HG03469 (cell line): ENCODE data around the gene EXOC4.
"Not testable (repeated sequence)": the region's sequence is repeated elsewhere in the genome, so short reads cannot be mapped to it uniquely, and the experiment has no call there.

ENCODE experiments used
- ATAC-seq: cut with Tn5 transposase; IDR thresholded peaks from one replicate; pipeline ENCODE4 v1.9.1; 2021; ENCODE audit warnings: mild to moderate bottlenecking, moderate library complexity, moderate number of reproducible peaks; ENCODE audit not compliant: unreplicated experiment

EXOC4 gene

DNA sequence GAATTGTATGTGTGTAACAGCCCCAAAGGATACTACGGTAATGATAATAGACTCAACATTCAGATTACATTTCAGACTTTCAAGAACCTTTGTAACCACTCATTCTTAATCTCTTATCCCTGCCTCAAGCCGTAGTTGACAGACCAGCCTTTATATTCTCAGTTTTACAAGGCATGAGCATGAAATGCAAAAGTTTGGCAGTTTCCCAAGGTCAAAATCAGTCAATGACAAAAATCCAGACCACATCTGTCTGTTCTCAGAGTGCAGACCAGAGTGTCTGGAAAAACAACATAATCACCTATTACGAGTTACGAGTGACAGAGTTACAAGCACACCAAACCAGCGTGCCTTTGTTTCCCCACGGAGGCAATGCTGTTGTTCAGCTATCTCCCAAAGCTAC is 695.7 kb downstream of the EXOC4 start:
- ATAC-seq, result no peak

GRCh38 chr7:133950855-133951254 is 698.0 kb downstream of the EXOC4 start:
- ATAC-seq, result no peak

DNA sequence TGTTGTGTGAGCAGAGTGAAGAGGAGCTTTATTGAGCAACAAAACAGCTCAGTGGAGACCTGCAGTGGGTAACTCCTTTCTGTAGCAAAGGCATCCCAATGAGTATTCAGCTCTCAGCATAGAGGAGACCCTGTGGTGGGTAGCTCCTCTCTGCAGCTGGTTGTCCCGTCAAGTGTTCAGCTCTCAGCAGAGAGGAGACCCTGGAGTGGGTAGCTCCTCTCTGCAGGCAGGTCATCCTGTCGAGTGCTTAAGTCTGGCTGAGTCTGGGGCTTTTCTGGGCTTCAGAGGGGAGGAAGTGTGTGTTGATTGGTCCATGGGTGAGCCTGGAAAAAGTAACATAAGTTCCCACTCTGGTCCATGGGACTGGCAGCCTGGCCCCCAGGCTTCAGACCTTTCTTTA is 702.3 kb downstream of the EXOC4 start:
- no peak for ATAC-seq

- no peak for ATAC-seq
Observed at GRCh38 chr7:133957845-133958244, 705.0 kb downstream of the EXOC4 start.

DNA sequence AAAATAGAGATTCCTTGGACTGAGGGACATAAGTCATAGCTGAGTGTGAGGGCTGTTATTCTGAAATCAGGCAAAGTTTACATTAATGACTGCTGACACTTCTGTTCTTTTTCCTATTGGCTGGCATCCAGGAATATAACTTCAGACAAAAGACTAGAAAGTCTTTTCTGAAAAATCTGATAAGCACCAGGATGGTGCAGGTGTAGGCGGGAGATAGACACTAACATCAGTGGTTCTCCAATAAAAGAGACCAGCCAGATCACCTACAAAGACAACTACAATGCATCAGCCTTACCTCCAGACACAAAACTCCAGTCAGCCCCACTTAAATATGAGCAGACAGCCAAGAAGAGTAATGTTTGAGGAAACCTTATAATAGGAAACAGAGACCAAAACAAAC is 705.9 kb downstream of the EXOC4 start:
- no peak for ATAC-seq

DNA sequence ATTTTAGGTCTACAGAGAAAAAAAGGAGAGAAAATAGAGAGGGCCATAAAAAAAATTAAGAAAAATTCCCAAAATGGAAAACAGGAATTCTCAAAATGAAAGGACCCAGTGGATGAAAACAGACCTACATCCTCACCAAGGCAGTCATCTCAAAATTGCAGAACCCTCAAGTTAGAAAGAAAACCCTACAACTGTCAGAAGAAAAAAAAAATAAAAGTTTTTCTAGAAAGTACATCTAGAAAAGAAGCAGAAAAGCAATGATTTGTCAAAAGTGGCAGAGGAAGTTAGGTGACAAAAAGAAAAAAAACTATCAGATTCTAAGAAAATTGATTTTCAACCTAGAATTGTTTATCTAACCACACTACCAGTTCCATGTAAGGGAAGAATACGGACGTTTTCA is 706.6 kb downstream of the EXOC4 start:
- ATAC-seq, result no peak

GRCh38 chr7:133961724-133962123 is 708.8 kb downstream of the EXOC4 start:
- ATAC-seq, result no peak

DNA sequence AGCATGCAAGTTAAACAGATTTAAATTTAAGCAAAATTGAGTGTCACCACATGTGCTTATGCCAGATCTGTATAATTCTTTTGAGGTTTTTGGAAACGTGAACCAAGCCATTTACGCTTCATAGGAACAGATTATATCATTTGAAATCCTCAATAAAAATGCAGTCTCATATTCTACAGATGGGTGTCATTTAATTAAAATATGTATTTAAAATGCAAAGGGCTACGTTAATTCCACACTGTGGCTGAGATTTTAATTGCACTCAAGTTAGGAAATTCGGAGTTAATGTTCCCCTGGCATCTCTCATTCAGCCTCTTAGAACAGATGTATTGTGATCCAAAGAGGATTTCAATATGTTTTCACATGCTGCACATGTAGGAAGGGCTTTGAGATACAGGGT is 709.8 kb downstream of the EXOC4 start:
- no peak for ATAC-seq

DNA sequence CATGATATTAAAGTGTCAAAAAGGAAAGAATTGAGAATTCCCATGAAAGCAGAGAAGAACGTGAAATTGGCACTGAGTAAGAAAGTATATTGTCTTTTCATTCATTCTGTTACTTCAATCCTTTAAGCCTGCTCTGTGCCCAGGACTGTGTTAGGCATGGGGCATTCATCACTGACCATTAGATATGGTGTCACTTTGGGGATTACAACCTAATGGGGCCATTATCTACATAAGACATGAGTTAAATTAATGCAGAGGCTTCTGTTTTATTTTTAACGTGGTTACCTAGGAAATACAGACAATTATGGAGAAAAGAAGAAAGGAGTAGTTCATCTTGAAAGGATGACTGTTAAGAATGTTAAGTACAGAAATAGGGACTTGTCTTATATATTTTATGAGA is 710.8 kb downstream of the EXOC4 start:
- ATAC-seq, result no peak

- no peak for ATAC-seq
Observed at GRCh38 chr7:133971625-133972024, 718.7 kb downstream of the EXOC4 start.

- ATAC-seq, result no peak
Observed at GRCh38 chr7:133973710-133974109, 720.8 kb downstream of the EXOC4 start.

DNA sequence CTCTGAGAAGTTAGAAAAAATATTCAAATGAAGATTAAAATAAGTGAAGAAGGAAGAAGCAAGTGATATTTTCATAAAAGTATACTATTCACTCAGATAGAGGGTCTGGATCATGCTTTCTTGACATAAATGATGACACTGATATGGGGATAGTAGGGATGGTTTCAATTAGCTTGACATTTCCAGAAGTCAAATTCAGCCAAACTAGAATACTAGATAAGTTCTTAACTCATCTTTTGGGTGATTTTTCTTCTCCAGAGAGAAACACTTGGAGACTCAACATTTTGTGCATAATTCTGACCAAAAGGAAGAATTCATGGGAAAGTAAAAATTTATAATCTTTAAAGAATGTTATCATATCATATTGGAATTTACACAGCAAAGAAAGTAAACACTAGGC is 722.3 kb downstream of the EXOC4 start:
- ATAC-seq, result no peak

- ATAC-seq, result no peak
Observed at GRCh38 chr7:133976140-133976539, 723.3 kb downstream of the EXOC4 start.

DNA sequence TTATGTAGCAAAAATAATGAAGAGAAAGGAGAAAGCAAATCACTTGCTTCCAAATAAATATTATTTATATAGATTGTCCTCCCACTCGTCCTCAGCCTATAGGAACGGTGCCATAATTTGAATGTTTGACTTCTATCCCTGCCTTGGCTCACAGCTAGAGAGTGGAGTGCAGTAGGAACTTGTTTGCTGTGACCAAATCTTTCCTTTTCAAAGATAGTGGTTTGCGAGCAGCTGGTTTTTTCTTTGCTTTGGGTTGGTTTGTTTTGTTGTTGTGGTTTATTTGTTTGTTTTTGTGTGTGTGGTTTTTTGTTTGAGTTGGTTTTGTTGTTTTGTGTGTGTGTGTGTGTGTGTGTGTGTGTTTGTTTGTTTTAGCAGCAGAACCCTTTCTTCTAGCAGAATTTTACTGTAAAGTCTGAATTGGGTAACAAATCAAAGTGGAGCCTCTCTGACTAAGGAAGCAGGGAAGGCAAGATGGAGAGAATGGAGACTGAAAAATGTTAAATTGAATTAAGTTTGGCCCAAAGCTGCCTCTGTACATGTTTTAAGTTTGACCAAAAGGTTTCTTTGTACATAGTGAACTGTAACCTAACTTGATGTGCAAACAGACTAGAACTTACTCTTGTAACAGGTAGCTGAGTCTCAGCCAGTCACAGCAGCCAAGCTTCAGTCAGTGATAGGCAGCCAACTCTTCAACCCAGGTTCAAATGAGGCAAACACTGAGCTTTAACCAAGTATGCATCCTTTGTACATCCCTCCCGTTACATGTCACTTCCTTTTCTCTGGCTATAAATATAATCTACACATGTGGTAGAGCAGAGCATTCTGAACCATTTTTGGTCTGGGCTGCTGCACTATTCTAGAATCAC is 724.8 kb downstream of the EXOC4 start:
- ATAC-seq, result no peak

DNA sequence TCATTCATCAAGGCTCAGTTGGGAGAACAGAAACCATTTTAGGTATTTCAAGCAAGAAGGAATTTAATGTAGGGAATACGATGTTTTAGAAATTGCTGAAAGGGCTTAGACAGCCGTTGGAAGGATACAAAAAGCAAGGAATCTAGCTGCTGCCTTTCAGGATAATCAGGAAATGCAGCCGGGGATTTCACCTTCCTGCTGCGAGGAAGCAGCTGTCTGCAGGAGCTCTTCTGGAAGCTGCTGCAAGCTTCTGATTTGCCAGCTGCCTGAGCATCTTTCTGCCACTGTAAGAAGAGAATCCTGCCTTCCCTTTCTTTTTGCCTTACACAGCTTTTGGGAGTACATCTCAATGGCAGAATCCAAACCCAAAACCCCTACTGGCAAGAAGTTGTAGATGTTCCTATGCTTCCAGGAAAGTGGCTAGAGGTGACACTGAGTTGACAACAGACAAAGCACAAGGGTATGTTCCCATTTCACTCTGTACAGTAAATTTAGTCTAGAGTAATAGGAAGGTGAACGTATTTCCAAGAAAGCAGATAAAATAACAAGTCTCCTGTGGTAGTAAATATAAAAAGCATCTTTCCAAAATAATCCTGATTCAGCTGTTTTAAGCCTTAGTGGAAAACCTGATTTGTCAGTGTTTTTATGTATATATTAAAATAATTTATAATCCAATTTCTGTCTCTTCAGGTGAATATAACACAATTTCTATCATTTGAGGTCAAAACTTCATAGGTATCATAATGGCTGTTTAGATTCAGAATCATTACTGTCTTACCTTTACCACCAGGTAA is 725.8 kb downstream of the EXOC4 start:
- ATAC-seq, result no peak

- ATAC-seq, result no peak
Observed at GRCh38 chr7:133980804-133981203, 727.9 kb downstream of the EXOC4 start.

- ATAC-seq, result no peak
Observed at GRCh38 chr7:133983685-133984419, 731.0 kb downstream of the EXOC4 start.

DNA sequence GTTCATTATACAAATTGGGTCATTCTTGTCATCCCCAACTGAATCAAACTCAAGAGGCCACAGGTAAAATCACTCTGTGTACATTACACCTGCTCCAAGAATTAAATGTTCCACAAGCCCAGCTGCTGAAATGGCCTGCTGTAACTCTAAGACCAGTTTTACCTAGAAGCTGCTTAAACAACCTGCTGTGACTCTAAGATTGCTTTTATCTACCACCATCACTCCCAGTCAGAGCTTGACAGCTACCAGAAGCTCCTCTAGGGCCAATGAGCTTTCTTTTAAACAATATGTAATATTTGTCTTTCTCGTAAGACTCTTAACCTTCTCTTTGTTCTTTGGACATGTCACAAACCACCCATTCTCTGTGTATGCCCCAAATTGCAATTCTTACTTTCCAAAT is 732.4 kb downstream of the EXOC4 start:
- ATAC-seq, result no peak

DNA sequence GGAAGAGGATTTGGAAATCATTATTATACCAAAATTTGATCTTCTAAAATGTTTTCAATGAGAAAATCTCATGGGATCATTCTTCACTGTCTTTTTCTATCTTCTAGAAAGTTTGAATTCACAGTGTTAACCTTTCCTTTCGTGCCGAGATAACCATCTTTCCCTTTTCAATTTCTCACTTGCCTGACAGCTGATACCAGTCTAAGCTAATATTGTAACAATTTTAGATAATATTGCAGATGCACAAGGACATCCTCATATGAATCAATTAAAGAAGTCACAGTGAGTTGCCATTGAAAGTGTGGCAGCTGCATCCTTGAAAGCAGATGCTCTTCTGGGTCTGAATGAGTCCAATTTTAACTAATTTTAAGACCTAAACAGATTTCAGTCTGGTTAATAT is 734.7 kb downstream of the EXOC4 start:
- no peak for ATAC-seq

DNA sequence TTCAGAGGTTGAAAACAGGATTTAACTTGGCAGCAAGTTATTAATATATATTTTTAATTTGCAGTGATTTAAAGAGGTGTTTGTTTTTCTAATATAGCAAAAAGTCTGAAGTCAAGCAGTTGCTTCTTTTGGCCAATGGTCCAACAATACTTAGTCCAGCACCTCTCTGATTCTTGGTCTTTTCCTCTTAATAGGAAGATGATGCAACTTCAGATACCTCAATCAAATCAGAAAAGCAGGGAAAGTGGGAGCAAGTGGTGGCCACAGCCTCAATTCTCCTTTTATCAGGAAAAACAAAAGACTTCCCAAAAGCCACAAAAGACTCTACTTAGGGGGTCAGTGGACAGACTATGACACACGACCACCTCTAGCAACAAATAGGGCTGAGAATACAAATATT is 740.7 kb downstream of the EXOC4 start:
- ATAC-seq, result no peak

DNA sequence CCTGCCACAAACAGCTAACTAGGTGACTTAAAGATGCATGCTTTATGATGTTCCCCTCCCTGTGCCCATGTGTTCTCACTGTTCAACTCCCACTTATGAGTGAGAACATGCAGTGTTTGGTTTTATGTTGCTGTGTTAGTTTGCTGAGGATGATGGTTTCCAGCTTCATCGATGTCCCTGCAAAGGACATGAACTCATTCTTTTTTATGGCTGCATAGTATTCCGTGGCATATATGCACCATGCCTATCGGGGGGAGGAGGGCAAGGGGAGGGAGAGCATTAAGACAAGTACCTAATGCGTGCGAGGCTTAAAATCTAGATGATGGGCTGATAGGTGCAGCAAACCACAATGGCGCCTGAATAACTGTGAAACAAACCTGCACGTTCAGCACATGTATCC is 741.2 kb downstream of the EXOC4 start:
- not testable (repeated sequence) for ATAC-seq
